ENCODE results near the gene SPHKAP.
A peak's percentile ranks its signal among the peaks of the same experiment; 100 is the strongest.

The SPHKAP gene

DNA sequence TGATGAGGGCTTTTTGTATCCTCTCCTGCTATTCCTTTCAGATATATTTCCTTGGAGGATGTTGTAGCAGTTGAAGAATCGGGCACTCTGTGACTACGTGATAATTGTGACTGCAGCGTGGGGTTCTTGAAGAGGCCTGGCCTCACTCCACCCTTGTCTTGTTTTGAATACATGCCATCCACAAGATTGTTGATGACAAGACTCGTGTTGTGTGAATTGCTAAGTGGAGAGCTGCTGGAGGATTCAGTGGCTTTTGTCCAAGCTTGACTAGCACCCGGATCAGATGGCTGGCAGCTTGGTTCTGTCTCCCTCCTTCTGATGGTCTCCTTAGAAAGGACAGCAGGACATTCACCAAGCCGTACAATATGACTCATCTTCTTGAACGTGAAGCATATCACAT lies 163.2 kb downstream of the SPHKAP start:
- WGBS, 2 donors (ENCODE audit: extremely low coverage in 2 of 2, insufficient read length in 2 of 2, insufficient replicate concordance in 1 of 2), result no CpG with 5 or more reads among the region's 7 CpGs
- no peaks in the 10 kb centered on the region for H3K79me1 ChIP-seq (ENCODE audit: low read depth, low read length)
- H2BK120ac ChIP-seq (ENCODE audit: low read depth, low read length), result no peak overlapping the region
- H2AFZ ChIP-seq (ENCODE audit: low read length), result no peak overlapping the region
- no peak overlapping the region for H2BK15ac ChIP-seq (ENCODE audit: low read length)
- DNase-seq (ENCODE audit: low spot score), result no peak
- H3K27me3 ChIP-seq (ENCODE audit: control insufficient read depth in 3 of 3, insufficient read depth in 3 of 3, low read depth in 1 of 3, low read length in 3 of 3), result no peaks in the 10 kb centered on the region
- H3K9ac ChIP-seq (ENCODE audit: low read depth, low read length, poor library complexity), result no peak overlapping the region
- H3K4me1 ChIP-seq (ENCODE audit: control insufficient read depth in 2 of 2, insufficient read depth in 1 of 2, low read depth in 1 of 2, low read length in 2 of 2), result no peaks in the 10 kb centered on the region
- H3K14ac ChIP-seq (ENCODE audit: low read length), result no peak overlapping the region
- no peak overlapping the region for H3K18ac ChIP-seq (ENCODE audit: low read length)
- no peak overlapping the region for H3K4me2 ChIP-seq (ENCODE audit: insufficient read depth, low read length, poor library complexity, severe bottlenecking)
- H3K23ac ChIP-seq (ENCODE audit: low read depth, low read length, poor library complexity), result no peak overlapping the region
- no peaks in the 10 kb centered on the region for H3K9me3 ChIP-seq (replicated peaks in 1 of 2; ENCODE audit: control insufficient read depth in 2 of 2, insufficient read depth in 1 of 2, low read depth in 1 of 2, low read length in 2 of 2)
- no peak overlapping the region for H3K4ac ChIP-seq (ENCODE audit: low read length)
- no peak overlapping the region for H2BK12ac ChIP-seq (ENCODE audit: low read length)
- H4K91ac ChIP-seq (ENCODE audit: low read depth, low read length, poor library complexity), result no peak overlapping the region
- H3K27ac ChIP-seq (replicated peaks; ENCODE audit: low read length), result no peak overlapping the region
- no peak overlapping the region for H3K4me3 ChIP-seq (ENCODE audit: low read length in 2 of 2)
- H2BK5ac ChIP-seq (ENCODE audit: low read length), result no peak overlapping the region
- H2AK5ac ChIP-seq (ENCODE audit: low read depth, low read length), result no peak overlapping the region
- no peaks in the 10 kb centered on the region for H3K36me3 ChIP-seq (replicated peaks in 1 of 2; ENCODE audit: control insufficient read depth in 2 of 2, insufficient read depth in 2 of 2, low read length in 2 of 2)
- H4K8ac ChIP-seq (ENCODE audit: low read depth, low read length), result no peak overlapping the region

- WGBS, 2 donors (ENCODE audit: extremely low coverage in 2 of 2, insufficient read length in 2 of 2, insufficient replicate concordance in 1 of 2), result no CpG with 5 or more reads among the region's 14 CpGs
Measured at GRCh38 chr2:228017784-228018183, 163.7 kb downstream of the SPHKAP start.

DNA sequence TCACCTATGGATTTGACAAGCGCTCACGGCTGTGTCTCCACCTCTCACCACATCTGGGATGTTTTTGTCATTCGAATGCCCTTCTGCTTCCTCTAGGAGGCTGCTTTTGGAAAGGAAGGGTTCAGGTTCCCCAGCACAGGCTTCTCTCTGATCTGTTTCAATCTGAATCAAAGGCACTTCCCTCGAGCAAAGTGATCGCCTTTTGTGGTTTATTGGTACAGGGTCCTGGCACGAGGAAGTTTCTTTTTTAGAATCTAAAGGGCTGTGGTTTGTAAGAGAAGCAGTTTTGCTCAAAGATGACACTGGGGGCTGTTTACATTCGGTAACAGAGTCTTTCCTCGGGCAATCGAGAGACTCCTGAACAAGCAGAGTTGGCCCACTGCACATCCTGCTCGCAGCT lies 165.1 kb downstream of the SPHKAP start:
- H2BK15ac ChIP-seq (ENCODE audit: low read length), result no peak overlapping the region
- H3K36me3 ChIP-seq (replicated peaks in 1 of 2; ENCODE audit: control insufficient read depth in 2 of 2, insufficient read depth in 2 of 2, low read length in 2 of 2), result no peaks in the 10 kb centered on the region
- no peak overlapping the region for H2BK12ac ChIP-seq (ENCODE audit: low read length)
- no peak overlapping the region for H2AK5ac ChIP-seq (ENCODE audit: low read depth, low read length)
- H4K91ac ChIP-seq (ENCODE audit: low read depth, low read length, poor library complexity), result no peak overlapping the region
- H3K27me3 ChIP-seq (ENCODE audit: control insufficient read depth in 3 of 3, insufficient read depth in 3 of 3, low read depth in 1 of 3, low read length in 3 of 3), result no peaks in the 10 kb centered on the region
- H3K4ac ChIP-seq (ENCODE audit: low read length), result no peak overlapping the region
- no peak overlapping the region for H3K27ac ChIP-seq (replicated peaks; ENCODE audit: low read length)
- H4K8ac ChIP-seq (ENCODE audit: low read depth, low read length), result no peak overlapping the region
- no peak overlapping the region for H2BK120ac ChIP-seq (ENCODE audit: low read depth, low read length)
- no CpG with 5 or more reads among the region's 10 CpGs for whole genome bisulfite sequencing, 2 donors (ENCODE audit: extremely low coverage in 2 of 2, insufficient read length in 2 of 2, insufficient replicate concordance in 1 of 2)
- no peak overlapping the region for H3K4me2 ChIP-seq (ENCODE audit: insufficient read depth, low read length, poor library complexity, severe bottlenecking)
- no peak overlapping the region for H3K23ac ChIP-seq (ENCODE audit: low read depth, low read length, poor library complexity)
- no peak overlapping the region for H2BK5ac ChIP-seq (ENCODE audit: low read length)
- no peak for DNase-seq (ENCODE audit: low spot score)
- no peak overlapping the region for H2AFZ ChIP-seq (ENCODE audit: low read length)
- H3K4me1 ChIP-seq (ENCODE audit: control insufficient read depth in 2 of 2, insufficient read depth in 1 of 2, low read depth in 1 of 2, low read length in 2 of 2), result no peaks in the 10 kb centered on the region
- no peak overlapping the region for H3K18ac ChIP-seq (ENCODE audit: low read length)
- H3K9me3 ChIP-seq (replicated peaks in 1 of 2; ENCODE audit: control insufficient read depth in 2 of 2, insufficient read depth in 1 of 2, low read depth in 1 of 2, low read length in 2 of 2), result no peaks in the 10 kb centered on the region
- H3K4me3 ChIP-seq (ENCODE audit: low read length in 2 of 2), result no peak overlapping the region
- H3K14ac ChIP-seq (ENCODE audit: low read length), result peak overlapping the region; percentile 59
- no peak overlapping the region for H3K9ac ChIP-seq (ENCODE audit: low read depth, low read length, poor library complexity)
- no peaks in the 10 kb centered on the region for H3K79me1 ChIP-seq (ENCODE audit: low read depth, low read length)

More at GRCh38 chr2:228017784-228018183, 163.7 kb downstream of the SPHKAP start:
- Histone ChIP-seq H4K91ac (ENCODE audit: low read depth, low read length, poor library complexity) (no peak overlapping the region), H2AK5ac (ENCODE audit: low read depth, low read length) (no peak overlapping the region), H2BK15ac (ENCODE audit: low read length) (no peak overlapping the region), H2BK120ac (ENCODE audit: low read depth, low read length) (no peak overlapping the region), H2BK5ac (ENCODE audit: low read length) (no peak overlapping the region), H2BK12ac (ENCODE audit: low read length) (no peak overlapping the region), H3K14ac (ENCODE audit: low read length) (no peak overlapping the region), H3K36me3 (replicated peaks in 1 of 2; ENCODE audit: control insufficient read depth in 2 of 2, insufficient read depth in 2 of 2, low read length in 2 of 2) (no peaks in the 10 kb centered on the region), H3K4me1 (ENCODE audit: control insufficient read depth in 2 of 2, insufficient read depth in 1 of 2, low read depth in 1 of 2, low read length in 2 of 2) (no peaks in the 10 kb centered on the region), H3K9me3 (replicated peaks in 1 of 2; ENCODE audit: control insufficient read depth in 2 of 2, insufficient read depth in 1 of 2, low read depth in 1 of 2, low read length in 2 of 2) (no peaks in the 10 kb centered on the region), H2AFZ (ENCODE audit: low read length) (no peak overlapping the region), H3K4ac (ENCODE audit: low read length) (no peak overlapping the region), H3K4me2 (ENCODE audit: insufficient read depth, low read length, poor library complexity, severe bottlenecking) (no peak overlapping the region), H3K23ac (ENCODE audit: low read depth, low read length, poor library complexity) (no peak overlapping the region), H3K27me3 (ENCODE audit: control insufficient read depth in 3 of 3, insufficient read depth in 3 of 3, low read depth in 1 of 3, low read length in 3 of 3) (no peaks in the 10 kb centered on the region), H3K18ac (ENCODE audit: low read length) (no peak overlapping the region), H3K79me1 (ENCODE audit: low read depth, low read length) (no peaks in the 10 kb centered on the region), H3K27ac (replicated peaks; ENCODE audit: low read length) (no peak overlapping the region), H3K9ac (ENCODE audit: low read depth, low read length, poor library complexity) (no peak overlapping the region), H3K4me3 (ENCODE audit: low read length in 2 of 2) (no peak overlapping the region), H4K8ac (ENCODE audit: low read depth, low read length) (no peak overlapping the region)
- DNase-seq (ENCODE audit: low spot score), result no peak

- Histone ChIP-seq H2BK12ac (ENCODE audit: low read length) (no peak overlapping the region), H3K4me3 (ENCODE audit: low read length in 2 of 2) (no peak overlapping the region), H3K9me3 (replicated peaks in 1 of 2; ENCODE audit: control insufficient read depth in 2 of 2, insufficient read depth in 1 of 2, low read depth in 1 of 2, low read length in 2 of 2) (no peaks in the 10 kb centered on the region), H3K9ac (ENCODE audit: low read depth, low read length, poor library complexity) (no peak overlapping the region), H3K18ac (ENCODE audit: low read length) (no peak overlapping the region), H3K14ac (ENCODE audit: low read length) (no peak overlapping the region), H3K79me1 (ENCODE audit: low read depth, low read length) (no peaks in the 10 kb centered on the region), H3K27me3 (ENCODE audit: control insufficient read depth in 3 of 3, insufficient read depth in 3 of 3, low read depth in 1 of 3, low read length in 3 of 3) (no peaks in the 10 kb centered on the region), H2AFZ (ENCODE audit: low read length) (no peak overlapping the region), H2BK5ac (ENCODE audit: low read length) (no peak overlapping the region), H4K91ac (ENCODE audit: low read depth, low read length, poor library complexity) (no peak overlapping the region), H3K27ac (replicated peaks; ENCODE audit: low read length) (no peak overlapping the region), H4K8ac (ENCODE audit: low read depth, low read length) (no peak overlapping the region), H3K36me3 (replicated peaks in 1 of 2; ENCODE audit: control insufficient read depth in 2 of 2, insufficient read depth in 2 of 2, low read length in 2 of 2) (no peaks in the 10 kb centered on the region), H2BK15ac (ENCODE audit: low read length) (no peak overlapping the region), H2BK120ac (ENCODE audit: low read depth, low read length) (no peak overlapping the region), H3K23ac (ENCODE audit: low read depth, low read length, poor library complexity) (no peak overlapping the region), H3K4me1 (ENCODE audit: control insufficient read depth in 2 of 2, insufficient read depth in 1 of 2, low read depth in 1 of 2, low read length in 2 of 2) (no peaks in the 10 kb centered on the region), H3K4ac (ENCODE audit: low read length) (no peak overlapping the region), H2AK5ac (ENCODE audit: low read depth, low read length) (no peak overlapping the region), H3K4me2 (ENCODE audit: insufficient read depth, low read length, poor library complexity, severe bottlenecking) (no peak overlapping the region)
- no CpG with 5 or more reads among the region's 1 CpG for WGBS, 2 donors (ENCODE audit: extremely low coverage in 2 of 2, insufficient read length in 2 of 2, insufficient replicate concordance in 1 of 2)
- DNase-seq (ENCODE audit: low spot score), result no peak
Measured at GRCh38 chr2:228015741-228016140, 165.7 kb downstream of the SPHKAP start.
